ENCODE data around the gene SETD7.

The SETD7 gene

DNA sequence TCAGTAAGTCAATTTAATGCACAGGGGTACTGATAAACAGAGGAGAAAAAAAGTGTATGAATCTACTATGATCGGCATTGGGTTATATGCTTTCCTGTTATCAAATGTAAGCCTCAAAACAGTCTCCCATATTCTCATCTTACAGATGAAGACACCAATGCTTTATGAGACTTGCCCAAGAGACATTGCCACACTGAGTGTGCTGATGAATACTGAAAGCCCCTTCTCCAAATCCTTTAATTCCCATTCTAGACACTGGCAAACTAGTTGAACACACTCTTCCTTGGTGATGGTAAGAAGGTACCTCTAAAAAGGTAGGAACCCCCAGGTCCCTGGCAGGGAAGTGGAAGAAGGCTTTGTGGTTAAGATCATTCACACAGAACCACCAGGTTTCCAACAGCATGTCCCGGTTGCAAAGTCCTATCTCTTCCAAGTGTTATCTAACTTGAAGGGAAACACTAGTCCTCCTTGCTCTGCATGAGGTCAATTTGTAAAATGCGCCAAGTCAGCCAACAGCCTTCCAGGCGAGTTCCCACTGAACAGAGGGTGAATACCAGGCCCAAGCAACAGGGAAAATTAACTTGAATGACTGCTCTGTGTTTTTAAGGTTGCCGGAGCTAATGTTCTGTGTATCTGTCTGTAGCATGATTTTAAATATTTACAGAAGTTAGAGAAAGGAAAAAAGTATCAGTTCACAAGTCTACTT, 5.1 kb downstream of the SETD7 start:
- DNase-seq (ENCODE audit: low read depth, low spot score) = peak; percentile 63

DNA sequence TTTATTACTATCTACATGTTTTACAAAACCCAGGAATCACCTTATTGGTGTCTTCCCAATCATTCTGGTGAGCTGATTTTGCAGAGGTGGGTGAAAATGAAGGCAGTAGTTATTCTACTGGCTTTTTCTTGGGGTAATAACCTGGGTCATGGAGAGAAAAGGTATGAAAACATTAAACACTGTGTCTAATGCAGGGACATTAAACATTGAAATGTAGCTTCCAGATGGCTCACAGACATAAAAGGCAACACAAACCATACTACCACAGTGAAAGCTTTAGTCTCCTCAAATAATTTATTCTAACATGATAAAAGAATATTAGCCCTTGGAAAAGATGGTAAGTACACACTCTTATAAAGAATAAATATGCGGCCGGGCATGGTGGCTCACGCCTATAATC, 8.0 kb downstream of the SETD7 start:
- no peak for DNase-seq (ENCODE audit: low read depth, low spot score)

DNA sequence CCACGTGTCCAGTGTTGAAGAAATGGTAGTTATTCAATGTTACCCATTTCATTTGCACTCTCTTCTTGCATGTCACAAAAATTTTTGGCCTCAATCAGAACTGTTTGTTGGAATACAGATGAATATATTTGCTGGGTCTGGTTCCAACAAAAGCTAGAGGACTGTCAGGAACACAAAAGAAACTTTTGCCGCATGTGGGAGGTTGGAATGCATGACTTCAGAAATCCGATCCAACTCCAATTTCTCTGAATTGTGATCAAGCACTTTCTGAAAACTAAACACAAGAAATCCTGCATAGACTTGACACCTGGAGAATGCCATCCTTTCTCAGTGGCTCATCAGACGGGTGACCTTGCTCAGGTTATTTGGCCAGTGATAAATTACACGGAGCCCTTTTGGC, 15.4 kb downstream of the SETD7 start:
- DNase-seq (ENCODE audit: low read depth, low spot score) = peak; percentile 74

DNA sequence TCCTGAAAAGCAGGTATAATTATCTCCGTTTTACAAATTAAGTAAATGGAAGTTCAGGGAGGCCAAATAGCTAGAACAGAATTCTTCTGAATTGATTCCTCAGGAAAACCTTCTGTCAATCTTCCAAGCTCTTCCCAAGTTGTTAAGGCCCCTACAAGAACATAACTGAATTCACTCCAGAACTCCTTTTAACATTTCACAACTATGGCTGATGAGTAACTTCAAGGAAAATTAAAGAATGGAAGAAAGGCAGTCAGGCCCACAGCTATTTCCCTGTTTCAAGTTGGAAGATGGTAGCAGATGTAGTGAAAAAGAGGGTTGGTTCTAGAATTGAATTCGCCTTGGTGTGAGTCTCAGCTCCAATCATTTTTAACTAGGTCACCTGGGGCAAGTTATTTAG, 15.9 kb downstream of the SETD7 start:
- no peak for DNase-seq (ENCODE audit: low read depth, low spot score)

DNA sequence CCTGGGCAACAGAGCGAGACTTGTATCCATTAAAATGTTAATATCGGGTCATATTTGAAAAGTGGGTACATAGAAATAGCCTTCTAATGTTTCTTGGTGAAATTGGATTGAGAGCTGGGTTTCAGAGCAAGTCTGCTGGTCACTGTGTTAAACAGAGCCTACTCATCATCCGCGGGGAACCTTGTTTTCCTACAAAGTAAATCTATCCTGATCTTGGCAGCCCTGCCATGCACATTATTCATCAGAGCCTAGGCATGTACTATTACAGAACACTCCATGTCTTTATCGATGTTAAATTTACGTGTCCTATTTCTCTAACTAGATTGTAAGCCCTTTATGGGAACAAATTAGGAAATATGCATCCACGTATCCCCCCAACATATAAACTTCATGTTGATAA, 18.7 kb downstream of the SETD7 start:
- DNase-seq (ENCODE audit: low read depth, low spot score) = peak; percentile 16

DNA sequence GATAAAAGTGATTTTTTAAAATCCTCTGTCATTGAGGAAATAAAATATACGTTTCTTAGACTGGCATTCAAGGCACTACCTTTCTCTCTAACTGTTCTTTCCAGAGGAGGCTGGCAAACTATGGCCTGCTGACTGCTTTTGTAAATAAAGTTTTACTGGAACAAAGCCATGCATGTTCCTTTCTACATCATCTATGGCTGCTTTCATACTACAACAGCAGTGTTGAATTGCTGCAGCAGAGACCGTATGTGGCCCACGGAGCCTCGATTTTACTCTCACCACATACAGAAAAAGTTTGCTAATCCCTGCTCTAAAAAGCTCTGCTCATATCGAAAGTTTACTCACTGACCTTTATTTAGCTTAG, 20.2 kb downstream of the SETD7 start:
- no peak for DNase-seq (ENCODE audit: low read depth, low spot score)

DNA sequence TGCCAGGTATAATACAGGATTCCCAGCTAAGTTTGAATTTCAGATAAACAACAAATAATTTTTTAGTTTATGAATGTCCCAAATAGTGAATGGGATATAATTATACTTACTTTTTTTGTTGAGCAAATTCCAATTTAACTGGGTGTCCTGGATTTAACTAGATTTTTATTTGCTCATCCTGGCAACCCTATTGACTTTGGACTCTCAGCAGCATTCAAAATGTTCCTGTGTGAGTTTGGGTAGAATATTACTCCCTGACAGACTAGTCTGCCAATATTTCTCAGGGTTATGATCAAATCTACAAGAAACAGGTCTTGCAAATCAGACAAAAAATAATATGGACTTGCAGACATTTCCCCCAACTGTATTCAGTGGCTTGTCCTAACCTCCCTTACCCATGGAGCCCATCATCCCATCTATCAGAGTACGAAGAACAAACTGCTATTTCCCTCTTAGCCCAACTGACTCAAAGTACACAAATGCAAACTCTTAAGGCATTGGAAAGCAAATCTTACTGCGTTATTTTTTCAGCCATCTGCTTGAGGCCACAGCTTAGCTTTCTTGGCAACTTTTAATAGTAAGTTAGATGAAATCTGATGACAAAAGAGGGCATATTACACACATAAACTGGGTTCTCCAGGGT, 20.7 kb downstream of the SETD7 start:
- no peak for DNase-seq (ENCODE audit: low read depth, low spot score)

DNA sequence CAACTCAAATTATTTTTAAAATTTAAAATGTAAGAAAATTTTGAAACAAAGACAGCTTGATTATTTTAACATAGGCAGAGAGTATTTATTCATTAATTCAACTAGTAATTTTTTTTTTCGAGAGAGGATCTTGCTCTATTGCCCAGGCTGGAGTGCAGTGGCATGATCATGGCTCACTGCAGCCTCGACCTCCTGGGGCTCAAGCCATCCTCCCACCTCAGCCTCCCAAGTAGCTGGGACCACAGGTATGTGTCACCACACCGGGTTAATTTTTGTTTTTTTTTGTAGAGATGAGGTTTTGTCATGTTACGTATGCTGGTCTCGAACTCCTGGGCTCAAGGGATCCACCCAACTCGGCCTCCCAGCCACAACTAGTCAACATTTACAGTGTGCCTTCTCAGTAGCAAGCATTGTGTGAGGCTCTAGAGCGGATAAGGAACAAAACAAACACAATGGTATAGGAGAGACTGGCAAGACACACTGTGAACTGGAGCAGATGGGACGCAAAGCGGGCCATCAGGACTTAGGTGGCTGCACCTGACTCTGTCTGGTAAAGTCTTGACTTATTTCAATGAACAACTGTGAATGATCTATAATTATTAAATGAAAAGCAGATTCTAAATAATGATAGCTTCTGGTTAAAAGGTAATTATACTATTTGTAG, 21.6 kb downstream of the SETD7 start:
- DNase-seq (ENCODE audit: low read depth, low spot score) = no peak

DNA sequence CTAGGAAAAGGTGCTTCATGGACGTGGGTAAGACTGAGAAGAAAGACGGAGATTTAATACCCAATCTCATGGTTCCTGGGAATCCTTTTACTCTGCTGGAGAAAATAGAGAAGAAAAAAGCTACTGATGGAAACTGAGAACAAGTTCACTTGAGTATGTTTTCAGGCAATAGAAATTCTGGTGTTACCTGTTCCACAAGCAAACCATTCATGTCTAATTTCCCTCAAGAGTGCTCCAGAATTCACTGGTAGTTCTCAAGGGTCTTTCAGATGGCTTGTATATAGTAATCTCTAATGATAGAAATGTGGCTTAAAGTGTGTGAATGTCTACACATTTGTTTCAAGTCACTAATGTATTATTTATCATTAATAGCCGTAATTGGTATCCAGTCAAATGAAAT, 22.5 kb downstream of the SETD7 start:
- no peak for DNase-seq (ENCODE audit: low read depth, low spot score)

DNA sequence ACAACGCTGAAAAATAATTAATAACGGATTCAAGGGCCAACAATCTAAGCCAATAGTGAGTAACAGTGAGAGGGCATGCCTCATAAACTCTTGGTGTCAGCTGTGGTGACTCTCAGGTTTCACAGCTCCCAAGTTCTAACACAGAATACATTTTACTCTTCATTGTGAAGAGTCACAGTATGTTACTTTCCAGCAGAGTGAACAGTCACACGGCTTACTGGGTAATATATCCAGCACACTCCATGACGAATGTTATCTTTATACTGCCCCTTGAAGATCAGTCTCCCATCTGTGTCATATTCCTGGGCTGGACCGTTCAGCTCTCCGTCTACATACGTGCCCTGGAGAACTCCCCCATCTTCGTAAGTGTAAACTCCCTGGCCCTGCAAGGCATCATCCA, 23.1 kb downstream of the SETD7 start:
- no peak for DNase-seq (ENCODE audit: low read depth, low spot score)

DNA sequence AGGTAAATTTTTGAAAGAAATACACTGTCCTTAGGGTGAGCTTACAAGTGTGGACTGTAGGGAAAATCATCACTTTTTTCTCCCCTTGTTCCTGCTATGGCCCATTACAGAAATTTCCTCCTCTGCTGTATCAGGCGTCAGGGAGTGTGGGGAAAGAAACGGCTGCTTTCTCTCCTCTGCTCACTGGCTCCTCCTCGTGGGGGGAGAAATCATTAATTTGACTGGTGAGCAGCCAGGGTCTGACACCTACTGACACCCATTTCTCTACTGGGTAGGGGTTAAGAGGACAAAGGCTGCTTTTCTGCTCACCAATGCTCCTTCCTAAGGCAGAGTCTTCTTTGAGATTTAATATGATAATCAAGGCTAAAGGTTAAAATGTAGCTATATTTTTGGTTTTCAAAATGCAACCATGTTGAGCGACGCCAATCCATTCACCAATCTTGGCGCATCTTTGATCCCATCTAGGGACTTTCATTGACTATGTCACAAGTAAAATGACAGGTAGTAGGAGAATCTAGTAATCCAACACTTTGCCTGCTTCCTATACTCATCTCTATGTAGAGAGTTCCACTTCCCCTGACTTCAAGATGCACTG, 25.1 kb downstream of the SETD7 start:
- peak; percentile 62 for DNase-seq (ENCODE audit: low read depth, low spot score)

DNA sequence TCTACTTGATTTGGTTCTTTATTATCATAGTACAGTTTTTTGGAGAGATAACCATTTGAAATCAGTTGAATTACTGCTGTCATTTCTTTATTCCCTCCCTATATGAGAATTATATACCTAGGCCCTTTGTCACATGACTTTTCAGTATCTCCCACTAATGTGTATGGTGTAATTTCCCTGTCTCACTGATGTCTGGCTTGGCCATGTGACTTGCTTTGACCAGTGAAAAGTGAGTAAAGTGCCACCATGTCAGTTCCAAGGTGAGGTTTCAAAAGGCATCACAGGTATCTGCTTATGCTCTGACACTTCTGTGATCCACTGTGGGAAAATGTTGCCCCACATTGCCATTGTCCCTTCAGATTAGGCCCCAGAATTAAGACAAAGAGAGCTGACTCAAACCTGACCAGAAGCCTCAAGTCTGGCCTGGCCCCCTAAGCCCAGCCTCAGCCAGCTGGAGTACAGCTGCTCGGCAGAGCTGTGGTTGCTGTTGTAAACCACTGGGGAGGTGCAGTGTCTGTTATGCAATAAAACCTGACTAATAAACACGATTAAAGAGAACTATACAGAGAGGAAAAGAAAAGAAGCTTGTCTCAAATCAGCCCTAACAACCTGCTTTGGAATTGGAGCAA, 27.5 kb downstream of the SETD7 start:
- peak; percentile 72 for DNase-seq (ENCODE audit: low read depth, low spot score)

DNA sequence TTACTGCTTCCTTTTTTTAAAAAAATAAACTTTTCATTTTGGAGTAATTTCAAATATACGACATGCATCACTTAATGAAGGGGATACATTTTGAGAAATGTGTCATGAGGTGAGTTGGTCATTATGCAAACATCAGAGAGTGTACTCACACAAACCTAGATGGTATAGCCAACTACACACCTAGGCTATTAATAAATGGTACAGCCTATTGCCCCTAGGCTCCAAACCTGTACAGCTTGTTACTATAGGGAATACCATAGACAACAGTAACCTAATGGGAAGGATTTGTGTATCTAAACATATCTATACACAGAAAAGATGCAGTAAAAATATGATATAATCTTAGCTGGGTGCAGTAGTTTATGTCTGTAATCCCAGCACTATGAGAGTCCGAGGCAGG, 29.1 kb downstream of the SETD7 start:
- DNase-seq (ENCODE audit: low read depth, low spot score) = no peak

DNA sequence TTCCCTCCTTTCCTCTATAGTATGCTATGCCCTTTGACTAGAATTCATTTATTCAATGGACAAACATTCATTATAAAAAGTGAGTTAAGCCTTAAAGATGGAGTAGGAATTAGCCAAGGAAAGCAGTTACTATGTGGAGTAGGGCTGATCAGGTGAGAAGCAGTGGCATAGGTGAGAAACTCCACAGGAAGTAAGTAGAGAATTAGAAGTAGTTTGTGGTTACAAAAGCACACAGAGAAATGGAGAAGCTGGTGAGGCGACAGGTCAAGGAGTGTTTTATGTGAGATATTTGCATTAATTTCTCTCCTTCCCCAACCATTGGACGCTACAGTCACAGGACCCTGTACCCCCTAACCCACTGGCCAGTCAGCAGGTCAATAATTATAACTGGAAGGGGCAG, 30.6 kb downstream of the SETD7 start:
- DNase-seq (ENCODE audit: low read depth, low spot score) = no peak

DNA sequence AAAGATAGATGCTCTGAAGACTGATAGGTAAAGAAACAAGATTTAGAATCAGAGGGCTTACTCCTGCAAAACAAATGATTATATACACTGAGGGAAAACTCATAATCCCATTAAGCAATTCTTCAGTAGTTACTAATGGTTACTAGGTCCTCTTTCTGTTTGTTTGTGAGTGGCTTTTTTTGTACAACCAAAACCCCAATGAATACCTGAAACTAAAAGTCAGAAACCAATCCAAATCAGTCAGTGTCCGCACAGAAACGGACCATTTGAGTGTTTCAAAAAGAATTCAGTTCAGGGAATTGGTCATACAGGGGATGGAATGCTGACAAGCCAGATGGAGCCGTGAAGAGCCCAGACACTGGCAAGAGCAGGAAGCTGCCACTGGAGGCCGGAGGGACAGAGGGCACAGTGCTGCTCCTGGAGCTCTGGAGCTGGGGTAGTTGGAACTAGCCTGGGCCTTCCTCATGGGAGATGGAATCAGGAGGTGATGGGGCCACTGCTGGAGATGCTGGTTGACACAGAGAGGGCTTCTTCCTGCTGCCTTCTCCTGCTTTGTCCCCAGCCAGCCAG, 31.9 kb downstream of the SETD7 start:
- DNase-seq (ENCODE audit: low read depth, low spot score) = peak; percentile 46

DNA sequence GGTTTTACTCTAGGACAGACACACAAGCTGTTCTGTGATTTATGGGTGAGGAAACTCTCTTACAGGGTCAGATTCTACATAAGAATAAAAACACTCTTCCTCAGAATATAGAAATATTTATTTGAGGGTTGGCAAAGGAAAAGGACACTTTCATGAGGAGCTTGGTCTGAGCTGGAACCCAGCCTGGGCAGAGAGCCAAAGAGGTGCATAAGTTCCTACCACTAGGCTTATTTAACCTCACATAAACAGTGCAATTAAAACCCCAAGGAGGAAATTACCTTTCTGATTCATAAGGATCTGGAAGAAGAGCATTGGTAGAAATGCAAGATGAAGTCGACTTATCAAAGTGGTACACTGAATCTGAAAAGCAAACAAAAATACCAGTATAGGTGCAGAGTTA, 32.9 kb downstream of the SETD7 start:
- DNase-seq (ENCODE audit: low read depth, low spot score) = peak; percentile 45

DNA sequence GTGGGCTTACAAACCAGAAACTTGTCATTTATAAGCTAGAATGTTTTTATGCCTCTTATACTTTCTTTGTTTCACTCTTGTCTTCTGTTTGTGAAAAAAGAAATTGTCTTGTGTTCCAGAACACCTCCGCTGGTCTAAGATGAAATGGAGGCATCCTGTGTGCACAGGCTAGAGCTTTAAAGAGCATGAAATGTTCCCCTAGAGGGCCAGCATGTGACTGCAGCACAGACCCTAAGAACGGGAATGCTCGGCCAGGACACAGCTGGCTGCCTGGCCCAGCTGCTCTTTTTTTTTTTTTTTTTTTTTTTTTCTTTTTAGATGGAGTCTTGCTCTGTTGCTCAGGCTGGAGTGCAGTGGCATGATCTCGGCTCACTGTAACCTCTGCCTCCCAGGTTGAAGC, 33.6 kb downstream of the SETD7 start:
- no peak for DNase-seq (ENCODE audit: low read depth, low spot score)

DNA sequence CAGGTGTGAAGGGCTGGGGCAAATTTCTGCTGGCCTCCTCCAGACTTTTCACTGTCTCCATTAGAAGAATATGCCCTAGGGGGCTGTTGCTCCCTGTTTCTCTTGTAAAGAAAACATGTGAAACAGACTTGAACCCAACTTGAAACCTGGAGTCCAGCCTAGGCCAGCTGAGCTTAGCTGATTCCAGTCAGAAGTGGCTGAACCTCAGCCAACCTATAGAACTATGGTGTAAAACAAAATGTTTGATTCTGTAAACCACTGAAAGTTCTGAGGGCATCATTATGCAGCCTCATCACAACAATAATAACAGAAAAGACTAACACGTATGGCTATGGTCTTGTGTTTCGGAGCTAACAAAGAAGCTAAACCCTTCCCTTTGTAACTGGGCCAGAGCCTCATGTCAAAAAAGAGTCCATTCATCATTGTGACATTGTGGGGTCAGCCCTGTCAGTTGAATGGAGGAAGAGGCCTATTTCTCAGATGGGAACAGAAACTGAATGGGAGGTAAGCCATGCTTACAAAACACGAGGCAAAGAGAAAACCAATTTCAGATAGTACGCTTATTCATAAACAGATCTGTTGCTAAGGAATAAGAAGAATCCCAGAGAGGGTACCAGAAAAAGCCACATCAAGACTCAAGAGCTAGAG, 34.1 kb downstream of the SETD7 start:
- DNase-seq (ENCODE audit: low read depth, low spot score) = no peak

DNA sequence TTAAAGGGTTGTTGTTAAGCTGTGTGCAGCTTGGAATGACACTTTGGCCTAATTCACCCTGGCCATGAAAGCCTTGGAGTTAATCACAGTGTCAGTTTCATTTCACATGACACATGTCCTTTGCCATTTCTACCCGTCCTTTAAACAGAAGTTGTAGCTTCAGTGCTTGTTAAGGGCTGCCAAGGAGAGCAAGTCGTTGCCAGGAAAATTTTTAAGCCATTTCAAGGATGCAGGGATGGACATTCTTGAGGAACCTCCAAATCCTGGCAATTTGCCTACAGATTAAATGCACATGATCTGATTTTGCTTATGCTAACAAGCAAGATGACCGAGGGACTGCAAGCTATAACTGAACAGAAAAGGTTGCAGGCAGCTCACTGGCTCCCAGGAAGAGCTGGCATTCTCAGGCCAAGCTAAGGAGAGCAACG, 40.5 kb downstream of the SETD7 start:
- peak; percentile 68 for DNase-seq (ENCODE audit: low read depth, low spot score)

DNA sequence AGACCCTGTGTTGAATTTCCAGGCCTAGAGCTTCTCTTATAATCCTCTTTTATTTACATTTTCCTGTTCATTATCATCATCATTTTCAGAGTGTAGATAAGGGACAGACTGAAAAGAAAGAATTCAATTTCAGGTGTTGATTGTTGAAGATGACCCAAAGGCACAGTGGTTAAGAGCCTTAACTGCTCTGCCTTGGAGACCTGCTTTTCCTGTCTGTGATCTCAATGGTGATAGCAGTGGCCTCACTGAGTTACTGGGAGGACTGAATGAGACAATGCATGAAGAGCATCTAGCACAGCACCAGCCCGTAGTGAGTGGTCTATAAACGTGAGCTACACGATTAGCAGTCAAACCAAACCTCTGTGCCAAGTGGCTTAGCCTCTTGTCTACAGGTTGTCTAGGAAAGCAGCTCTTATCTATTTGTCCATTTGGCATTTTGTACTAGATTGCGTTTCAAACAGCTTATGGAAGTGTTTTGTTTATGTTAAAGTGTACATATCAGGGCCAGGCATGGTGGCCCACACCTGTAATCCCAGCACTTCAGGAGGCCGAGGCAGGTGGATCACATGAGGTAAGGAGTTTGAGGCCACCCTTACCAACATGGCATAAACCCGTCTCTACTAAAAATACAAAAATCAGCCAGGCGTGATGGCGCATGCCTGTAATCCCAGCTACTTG, 41.5 kb downstream of the SETD7 start:
- no peak for DNase-seq (ENCODE audit: low read depth, low spot score)

DNA sequence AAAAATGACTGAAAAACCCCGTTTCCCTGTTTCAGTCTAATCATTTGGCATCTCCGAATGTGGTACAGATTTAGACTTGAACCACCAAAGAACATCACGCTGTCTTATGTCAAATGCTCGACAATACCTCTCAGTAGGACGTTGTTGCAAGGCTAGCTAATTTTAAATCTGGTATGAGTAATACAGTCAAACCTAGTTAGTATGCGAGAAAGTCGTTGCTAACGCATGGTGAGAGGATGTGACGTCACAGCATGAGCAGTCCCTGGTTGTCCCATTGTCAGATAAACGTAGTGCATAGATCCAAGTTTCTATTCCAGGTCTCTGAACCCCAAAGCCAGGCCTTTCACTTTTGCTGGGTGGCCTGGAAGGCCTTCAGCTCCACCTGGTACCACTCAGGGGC, 44.7 kb downstream of the SETD7 start:
- peak; percentile 69 for DNase-seq (ENCODE audit: low read depth, low spot score)

Data from astrocyte of the hippocampus (primary cell).